Nephron (organoid): Measurements from ENCODE around the gene TIMELESS.
"Not testable (repeated sequence)": the region's sequence is repeated elsewhere in the genome, so short reads cannot be mapped to it uniquely, and the experiment has no call there.

Source experiments
- H3K27ac Mint-ChIP-seq, 3 experiments: 2 replicates each; pipeline ENCODE4 v1.8.0; 2020; ENCODE audit warnings: mixed read lengths in 3 of 3, mild to moderate bottlenecking in 2 of 3, moderate library complexity in 1 of 3
- H3K27me3 Mint-ChIP-seq: 2 replicates; pipeline ENCODE4 v1.8.0; 2021; ENCODE audit warnings: low read depth, mild to moderate bottlenecking, moderate library complexity, mixed read lengths
- H3K36me3 Mint-ChIP-seq: 2 replicates; pipeline ENCODE4 v1.8.0; 2020; ENCODE audit warnings: low read depth, mixed read lengths
- H3K4me1 Mint-ChIP-seq: 2 replicates; pipeline ENCODE4 v1.8.0; 2020; ENCODE audit warnings: mixed read lengths
- H3K4me3 Mint-ChIP-seq, 3 experiments: 2 replicates each; pipeline ENCODE4 v1.8.0; 2020; ENCODE audit warnings: mild to moderate bottlenecking in 3 of 3, mixed read lengths in 3 of 3, moderate library complexity in 2 of 3
- H3K9me3 Mint-ChIP-seq: 2 replicates; pipeline ENCODE4 v1.8.0; 2020; ENCODE audit warnings: mixed read lengths
- CTCF ChIP-seq, 3 experiments: fragments of 200-600 bp; sonication (generic); IDR thresholded peaks; one replicate each; pipeline ENCODE4 v1.5.0; 2021; ENCODE audit warnings: antibody characterized with exemption in 3 of 3; ENCODE audit not compliant: unreplicated experiment in 3 of 3

TIMELESS gene, protein sequence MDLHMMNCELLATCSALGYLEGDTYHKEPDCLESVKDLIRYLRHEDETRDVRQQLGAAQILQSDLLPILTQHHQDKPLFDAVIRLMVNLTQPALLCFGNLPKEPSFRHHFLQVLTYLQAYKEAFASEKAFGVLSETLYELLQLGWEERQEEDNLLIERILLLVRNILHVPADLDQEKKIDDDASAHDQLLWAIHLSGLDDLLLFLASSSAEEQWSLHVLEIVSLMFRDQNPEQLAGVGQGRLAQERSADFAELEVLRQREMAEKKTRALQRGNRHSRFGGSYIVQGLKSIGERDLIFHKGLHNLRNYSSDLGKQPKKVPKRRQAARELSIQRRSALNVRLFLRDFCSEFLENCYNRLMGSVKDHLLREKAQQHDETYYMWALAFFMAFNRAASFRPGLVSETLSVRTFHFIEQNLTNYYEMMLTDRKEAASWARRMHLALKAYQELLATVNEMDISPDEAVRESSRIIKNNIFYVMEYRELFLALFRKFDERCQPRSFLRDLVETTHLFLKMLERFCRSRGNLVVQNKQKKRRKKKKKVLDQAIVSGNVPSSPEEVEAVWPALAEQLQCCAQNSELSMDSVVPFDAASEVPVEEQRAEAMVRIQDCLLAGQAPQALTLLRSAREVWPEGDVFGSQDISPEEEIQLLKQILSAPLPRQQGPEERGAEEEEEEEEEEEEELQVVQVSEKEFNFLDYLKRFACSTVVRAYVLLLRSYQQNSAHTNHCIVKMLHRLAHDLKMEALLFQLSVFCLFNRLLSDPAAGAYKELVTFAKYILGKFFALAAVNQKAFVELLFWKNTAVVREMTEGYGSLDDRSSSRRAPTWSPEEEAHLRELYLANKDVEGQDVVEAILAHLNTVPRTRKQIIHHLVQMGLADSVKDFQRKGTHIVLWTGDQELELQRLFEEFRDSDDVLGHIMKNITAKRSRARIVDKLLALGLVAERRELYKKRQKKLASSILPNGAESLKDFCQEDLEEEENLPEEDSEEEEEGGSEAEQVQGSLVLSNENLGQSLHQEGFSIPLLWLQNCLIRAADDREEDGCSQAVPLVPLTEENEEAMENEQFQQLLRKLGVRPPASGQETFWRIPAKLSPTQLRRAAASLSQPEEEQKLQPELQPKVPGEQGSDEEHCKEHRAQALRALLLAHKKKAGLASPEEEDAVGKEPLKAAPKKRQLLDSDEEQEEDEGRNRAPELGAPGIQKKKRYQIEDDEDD

GRCh38 chr12:56448860-56449621 is at the start of gene TIMELESS:
TSS of gene TIMELESS (minus strand) at chr12:56449426. CDS start at chr12:56434170, 15,256 bp downstream.
- peaks cover 8% of the 10 kb centered on the region for H3K9me3 Mint-ChIP-seq
- peak within 1 kb of the TSS; percentile 90 to 94 (median 92) for H3K4me3 Mint-ChIP-seq
- no peaks in the 10 kb centered on the region for H3K27me3 Mint-ChIP-seq
- H3K27ac Mint-ChIP-seq = peak within 1 kb of the TSS; percentile 97 to 99 (median 99)
- peaks cover 25% of the 10 kb centered on the region for H3K36me3 Mint-ChIP-seq
- peaks cover 39% of the 10 kb centered on the region for H3K4me1 Mint-ChIP-seq
- TF ChIP-seq CTCF (IDR thresholded peaks at IDR 0.05; ENCODE audit: unreplicated experiment in 3 of 3) = no peak

- not testable (repeated sequence) for H3K9me3 Mint-ChIP-seq, H3K27ac Mint-ChIP-seq, H3K36me3 Mint-ChIP-seq, H3K4me1 Mint-ChIP-seq, H3K4me3 Mint-ChIP-seq
- peaks cover 37% of the 10 kb centered on the region for H3K27me3 Mint-ChIP-seq
Measured at GRCh38 chr12:56498126-56498902, 49.1 kb upstream of the TIMELESS start.

GRCh38 chr12:56496704-56497103 is 47.5 kb upstream of the TIMELESS start:
- not testable (repeated sequence) for H3K36me3 Mint-ChIP-seq, H3K4me1 Mint-ChIP-seq, H3K27ac Mint-ChIP-seq, H3K9me3 Mint-ChIP-seq
- TF ChIP-seq CTCF (IDR thresholded peaks at IDR 0.05; ENCODE audit: unreplicated experiment in 3 of 3) = peak; percentile 37 to 49 (median 39)
- Mint-ChIP-seq H3K4me3 (peak overlapping the region; percentile 18 to 53 (median 46)), H3K27me3 (peaks cover 40% of the 10 kb centered on the region)

GRCh38 chr12:56494481-56494880 is 45.3 kb upstream of the TIMELESS start:
- not testable (repeated sequence) for H3K4me3 Mint-ChIP-seq, H3K27ac Mint-ChIP-seq, H3K4me1 Mint-ChIP-seq, H3K9me3 Mint-ChIP-seq, H3K36me3 Mint-ChIP-seq
- H3K27me3 Mint-ChIP-seq = peaks cover 51% of the 10 kb centered on the region

GRCh38 chr12:56494106-56494415 is 44.8 kb upstream of the TIMELESS start:
- not testable (repeated sequence) for H3K36me3 Mint-ChIP-seq, H3K27ac Mint-ChIP-seq, H3K4me3 Mint-ChIP-seq, H3K4me1 Mint-ChIP-seq, H3K9me3 Mint-ChIP-seq
- H3K27me3 Mint-ChIP-seq = peaks cover 51% of the 10 kb centered on the region

DNA sequence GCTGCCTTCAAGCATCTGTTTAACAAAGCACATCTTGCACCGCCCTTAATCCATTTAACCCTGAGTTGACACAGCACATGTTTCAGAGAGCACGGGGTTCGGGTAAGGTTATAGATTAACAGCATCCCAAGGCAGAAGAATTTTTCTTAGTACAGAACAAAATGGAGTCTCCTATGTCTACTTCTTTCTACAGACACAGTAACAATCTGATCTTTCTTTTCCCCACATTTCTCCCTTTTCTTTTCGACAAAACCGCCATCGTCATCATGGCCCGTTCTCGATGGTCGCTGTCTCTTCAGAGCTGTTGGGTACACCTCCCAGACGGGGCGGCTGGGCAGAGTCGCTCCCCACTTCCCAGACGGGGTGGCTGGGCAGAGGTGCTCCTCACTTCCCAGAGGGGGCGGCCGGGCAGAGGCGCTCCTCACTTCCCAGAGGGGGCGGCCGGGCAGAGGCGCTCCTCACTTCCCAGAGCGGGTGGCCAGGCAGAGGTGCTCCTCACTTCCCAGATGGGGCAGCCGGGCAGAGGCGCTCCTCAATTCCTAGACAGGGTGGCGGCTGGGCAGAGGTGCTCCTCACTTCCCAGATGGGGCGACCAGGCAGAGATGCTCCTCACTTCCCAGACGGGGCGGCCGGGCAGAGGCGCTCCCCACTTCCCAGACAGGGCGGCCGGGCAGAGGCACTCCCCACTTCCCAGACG is 44.3 kb upstream of the TIMELESS start:
- H3K27me3 Mint-ChIP-seq = peaks cover 51% of the 10 kb centered on the region
- H3K36me3 Mint-ChIP-seq, H3K9me3 Mint-ChIP-seq, H3K4me3 Mint-ChIP-seq, H3K4me1 Mint-ChIP-seq, H3K27ac Mint-ChIP-seq: not testable (repeated sequence)

DNA sequence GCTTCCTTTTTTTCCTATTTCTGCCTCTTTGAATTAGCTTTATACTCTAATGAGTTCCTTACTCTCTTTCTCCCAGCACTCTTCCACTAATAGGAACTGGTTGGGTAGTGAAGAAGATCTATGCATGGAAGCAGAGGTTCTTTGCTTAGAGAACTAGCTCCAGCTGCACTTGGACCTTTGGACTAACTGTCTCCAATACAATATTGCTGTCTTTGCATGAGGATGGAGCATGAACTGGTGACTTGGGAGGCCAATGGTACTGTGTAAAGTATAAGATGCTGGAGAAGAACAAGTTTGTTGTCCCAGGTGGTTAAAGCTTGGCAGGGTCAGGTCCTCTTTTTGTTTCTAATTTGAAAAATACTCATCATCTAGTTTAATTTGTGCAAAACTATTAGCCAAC is 41.1 kb upstream of the TIMELESS start:
- Mint-ChIP-seq H3K4me3 (no peak overlapping the region), H3K27me3 (peaks cover 63% of the 10 kb centered on the region), H3K4me1 (peaks cover 10% of the 10 kb centered on the region), H3K9me3 (peaks cover 7% of the 10 kb centered on the region), H3K27ac (no peak overlapping the region), H3K36me3 (no peaks in the 10 kb centered on the region)
- no peak for TF ChIP-seq CTCF (IDR thresholded peaks at IDR 0.05; ENCODE audit: unreplicated experiment in 3 of 3)
